ENCODE results near the gene EGFL8.
"Not testable (repeated sequence)": the region's sequence is repeated elsewhere in the genome, so short reads cannot be mapped to it uniquely, and the experiment has no call there.

EGFL8 gene

DNA sequence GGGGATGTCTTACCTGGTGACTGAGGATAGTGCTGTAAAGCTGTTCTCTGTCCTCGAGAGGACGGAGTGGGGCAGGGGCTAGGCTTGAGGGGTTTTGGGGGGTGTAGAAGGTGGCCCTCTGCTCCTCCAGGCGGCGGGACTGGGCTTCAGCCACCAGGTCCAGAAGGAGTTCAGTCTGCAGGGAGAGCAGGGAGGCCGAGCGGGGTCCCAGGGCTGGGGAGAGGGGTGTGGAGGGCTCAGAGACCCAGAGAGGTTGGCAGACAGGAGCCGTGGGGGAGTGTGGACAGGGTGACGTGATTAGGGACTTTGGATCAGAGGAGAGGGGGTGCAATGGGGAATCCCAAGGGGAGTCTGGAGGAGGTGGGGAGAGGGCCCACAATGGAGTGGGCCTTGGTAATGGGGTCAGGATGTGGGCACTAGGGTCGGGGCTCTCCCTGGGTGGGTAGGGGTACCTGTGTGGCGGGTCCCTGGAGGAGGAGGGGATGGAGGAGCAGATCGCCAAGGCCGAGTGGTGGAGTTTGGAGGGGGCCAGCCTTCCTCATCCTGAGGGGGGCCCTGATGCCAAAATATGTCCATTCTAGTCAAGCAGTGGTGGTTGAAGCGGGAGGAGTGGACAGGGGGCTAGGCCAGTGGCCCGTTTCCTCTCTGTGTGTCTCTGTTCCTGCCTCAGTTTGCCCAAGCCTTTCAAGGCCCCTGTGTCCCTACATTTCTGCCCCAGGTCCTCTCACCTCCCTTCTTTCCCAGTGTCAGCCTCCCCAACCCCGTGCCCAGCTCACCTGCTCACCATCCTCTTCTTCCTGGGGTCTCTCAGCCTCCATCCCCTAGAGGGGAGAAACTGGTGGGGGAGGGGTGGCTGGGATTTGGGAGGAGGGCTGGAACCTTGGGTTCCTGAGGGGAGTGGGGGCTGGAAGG is 27.6 kb downstream of the EGFL8 start:
- in situ Hi-C loops (cut with MboI; ENCODE audit: low pct_unique_long_range_greater_than_20kb, low sequenced_read_pairs, unreplicated experiment): no loop called here
- no peak for DNase-seq (ENCODE audit: low spot score)
- TF ChIP-seq, protein P1, sequence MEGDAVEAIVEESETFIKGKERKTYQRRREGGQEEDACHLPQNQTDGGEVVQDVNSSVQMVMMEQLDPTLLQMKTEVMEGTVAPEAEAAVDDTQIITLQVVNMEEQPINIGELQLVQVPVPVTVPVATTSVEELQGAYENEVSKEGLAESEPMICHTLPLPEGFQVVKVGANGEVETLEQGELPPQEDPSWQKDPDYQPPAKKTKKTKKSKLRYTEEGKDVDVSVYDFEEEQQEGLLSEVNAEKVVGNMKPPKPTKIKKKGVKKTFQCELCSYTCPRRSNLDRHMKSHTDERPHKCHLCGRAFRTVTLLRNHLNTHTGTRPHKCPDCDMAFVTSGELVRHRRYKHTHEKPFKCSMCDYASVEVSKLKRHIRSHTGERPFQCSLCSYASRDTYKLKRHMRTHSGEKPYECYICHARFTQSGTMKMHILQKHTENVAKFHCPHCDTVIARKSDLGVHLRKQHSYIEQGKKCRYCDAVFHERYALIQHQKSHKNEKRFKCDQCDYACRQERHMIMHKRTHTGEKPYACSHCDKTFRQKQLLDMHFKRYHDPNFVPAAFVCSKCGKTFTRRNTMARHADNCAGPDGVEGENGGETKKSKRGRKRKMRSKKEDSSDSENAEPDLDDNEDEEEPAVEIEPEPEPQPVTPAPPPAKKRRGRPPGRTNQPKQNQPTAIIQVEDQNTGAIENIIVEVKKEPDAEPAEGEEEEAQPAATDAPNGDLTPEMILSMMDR (IDR thresholded peaks at IDR 0.05; ENCODE audit: extremely low read depth, insufficient read depth, missing control alignments): no peak

DNA sequence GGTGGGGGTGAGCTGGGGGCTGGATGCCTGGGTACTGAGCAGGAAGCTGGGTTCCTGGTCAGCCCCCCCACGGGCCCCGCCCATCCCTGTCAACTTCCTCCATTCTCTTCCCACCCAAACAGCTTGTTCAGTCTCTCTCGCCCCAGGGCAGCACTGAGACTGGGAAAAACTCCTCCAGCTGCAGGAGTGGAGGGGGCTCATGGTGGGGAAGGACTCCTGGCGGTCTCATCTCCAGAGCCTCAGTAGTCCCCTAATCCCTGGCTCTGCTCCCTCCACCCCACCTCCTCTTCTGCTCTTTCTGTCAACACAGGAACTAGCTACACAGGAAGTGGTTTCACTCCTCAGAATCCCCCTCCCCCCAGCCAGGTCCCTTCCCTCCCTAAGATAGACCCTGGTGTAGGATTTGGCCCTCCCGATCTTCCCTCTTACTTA is 28.2 kb downstream of the EGFL8 start, which contains the start of gene GPSM3:
Gene GPSM3 (minus strand): TSS at position 36 of the 432 bp plus-strand sequence. CDS start 130 bp downstream, outside the sequence.
- in situ Hi-C loops (cut with MboI; ENCODE audit: low pct_unique_long_range_greater_than_20kb, low sequenced_read_pairs, unreplicated experiment): no loop called here
- TF ChIP-seq, protein P1 (IDR thresholded peaks at IDR 0.05; ENCODE audit: extremely low read depth, insufficient read depth, missing control alignments): no peak
- no peak for DNase-seq (ENCODE audit: low spot score)

DNA sequence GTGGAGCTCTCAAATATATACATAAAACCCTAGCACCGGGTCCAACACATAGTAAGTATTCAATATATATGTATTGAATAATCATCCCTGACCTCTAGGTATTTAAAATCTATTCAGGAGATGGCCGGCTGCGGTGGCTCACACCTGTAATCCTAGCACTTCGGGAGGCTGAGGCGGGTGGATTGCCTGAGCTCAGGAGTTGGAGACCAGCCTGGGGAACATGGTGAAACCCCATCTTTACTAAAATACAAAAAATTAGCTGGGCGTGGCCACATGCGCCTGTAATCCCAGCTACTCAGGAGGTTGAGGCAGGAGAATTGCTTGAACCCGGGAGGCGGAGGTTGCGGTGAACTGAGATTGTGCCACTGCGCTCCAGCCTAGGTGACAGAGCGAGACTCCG is 28.7 kb downstream of the EGFL8 start:
- DNase-seq (ENCODE audit: low spot score); in situ Hi-C loops (cut with MboI; ENCODE audit: low pct_unique_long_range_greater_than_20kb, low sequenced_read_pairs, unreplicated experiment): not testable (repeated sequence)

DNA sequence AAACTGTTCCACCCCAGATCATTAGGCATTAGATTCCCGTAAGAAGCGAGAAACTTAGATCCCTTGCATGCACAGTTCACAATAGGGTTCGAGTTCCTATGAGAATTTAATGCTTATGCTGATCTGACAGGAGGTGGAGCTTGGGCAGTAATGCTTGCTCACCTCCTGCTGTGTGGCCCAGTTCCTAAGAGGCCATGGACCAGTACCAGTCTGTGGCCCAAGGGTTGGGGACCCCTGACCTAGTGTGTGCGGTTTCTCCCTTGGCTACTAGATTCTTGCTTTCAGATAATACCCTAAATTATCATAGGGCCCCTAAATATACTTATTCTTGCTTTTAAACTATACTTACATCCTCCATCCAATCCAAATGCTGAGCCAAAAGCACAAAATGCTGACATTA is 30.0 kb downstream of the EGFL8 start:
- TF ChIP-seq, protein P1 (IDR thresholded peaks at IDR 0.05; ENCODE audit: extremely low read depth, insufficient read depth, missing control alignments): no peak
- in situ Hi-C loops (cut with MboI; ENCODE audit: low pct_unique_long_range_greater_than_20kb, low sequenced_read_pairs, unreplicated experiment): no loop called here
- DNase-seq (ENCODE audit: low spot score): no peak

DNA sequence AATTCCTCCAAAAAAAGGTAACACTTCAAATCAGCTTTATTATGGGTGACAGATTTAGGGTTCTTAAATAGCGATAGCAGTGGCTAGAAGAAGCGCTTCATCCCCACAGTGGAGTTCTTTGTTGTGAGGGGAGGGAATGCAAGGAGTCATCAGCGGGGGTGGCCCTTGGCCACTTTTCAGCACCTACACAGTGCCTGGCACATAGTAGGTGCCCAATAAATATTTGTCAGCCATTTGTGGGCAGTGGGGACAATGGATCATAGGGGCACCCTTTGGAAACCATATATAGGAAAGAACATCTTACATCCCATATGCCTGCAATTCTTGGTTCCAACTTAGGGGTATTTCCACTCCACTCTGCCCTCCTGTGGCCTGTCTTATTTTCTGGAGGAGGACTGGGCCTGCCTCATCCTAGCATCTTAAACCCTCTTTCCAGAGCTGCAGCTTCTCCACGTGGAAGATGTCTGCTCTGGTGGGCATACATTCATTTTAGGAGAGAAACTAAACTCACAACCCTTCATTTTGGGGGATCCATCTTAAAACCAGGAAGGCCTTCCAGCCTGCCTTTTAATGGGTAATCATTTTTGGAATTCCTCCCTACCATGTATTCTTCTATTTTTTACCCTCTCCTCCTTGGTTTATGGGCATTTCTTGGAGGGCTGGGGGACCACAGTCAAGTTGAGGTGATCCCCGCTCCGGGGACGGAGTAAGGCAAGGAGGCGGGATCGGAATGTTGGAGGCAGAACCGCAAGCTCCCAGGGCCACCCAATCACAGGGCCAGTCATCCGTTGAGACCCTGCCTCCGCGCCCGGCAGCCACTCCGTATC is 30.6 kb downstream of the EGFL8 start:
- TF ChIP-seq, protein P1 (IDR thresholded peaks at IDR 0.05; ENCODE audit: extremely low read depth, insufficient read depth, missing control alignments): peak; percentile 67
- in situ Hi-C loops (cut with MboI; ENCODE audit: low pct_unique_long_range_greater_than_20kb, low sequenced_read_pairs, unreplicated experiment): no loop called here
- no peak for DNase-seq (ENCODE audit: low spot score)

DNA sequence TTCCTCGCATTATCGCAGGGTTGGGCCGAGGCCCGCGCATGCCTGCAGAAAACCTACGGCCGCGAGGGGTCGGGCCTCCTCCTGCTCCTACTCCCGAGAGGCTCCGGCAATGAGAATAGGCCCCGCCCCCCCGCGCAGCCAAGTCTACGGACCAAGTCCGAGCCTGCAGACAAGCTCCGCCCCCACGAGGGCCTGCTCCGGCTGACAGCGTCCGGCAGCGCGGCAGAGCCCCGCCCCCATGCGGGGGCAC is 31.2 kb downstream of the EGFL8 start:
- in situ Hi-C loops (cut with MboI; ENCODE audit: low pct_unique_long_range_greater_than_20kb, low sequenced_read_pairs, unreplicated experiment): no loop called here
- DNase-seq (ENCODE audit: low spot score): no peak
- TF ChIP-seq, protein P1 (IDR thresholded peaks at IDR 0.05; ENCODE audit: extremely low read depth, insufficient read depth, missing control alignments): peak; percentile 10

Measured in GM13977 (cell line).